NCI-H1436 treated with DMSO at 0.1 percent for 48 hours (cell line): ENCODE data around the gene WDTC1.
A peak's percentile ranks its signal among the peaks of the same experiment; 100 is the strongest.

Experiments
- DNase-seq: peaks from one replicate; lab custom pipeline; 2025; lab: John Stamatoyannopoulos, UW

Gene WDTC1

DNA sequence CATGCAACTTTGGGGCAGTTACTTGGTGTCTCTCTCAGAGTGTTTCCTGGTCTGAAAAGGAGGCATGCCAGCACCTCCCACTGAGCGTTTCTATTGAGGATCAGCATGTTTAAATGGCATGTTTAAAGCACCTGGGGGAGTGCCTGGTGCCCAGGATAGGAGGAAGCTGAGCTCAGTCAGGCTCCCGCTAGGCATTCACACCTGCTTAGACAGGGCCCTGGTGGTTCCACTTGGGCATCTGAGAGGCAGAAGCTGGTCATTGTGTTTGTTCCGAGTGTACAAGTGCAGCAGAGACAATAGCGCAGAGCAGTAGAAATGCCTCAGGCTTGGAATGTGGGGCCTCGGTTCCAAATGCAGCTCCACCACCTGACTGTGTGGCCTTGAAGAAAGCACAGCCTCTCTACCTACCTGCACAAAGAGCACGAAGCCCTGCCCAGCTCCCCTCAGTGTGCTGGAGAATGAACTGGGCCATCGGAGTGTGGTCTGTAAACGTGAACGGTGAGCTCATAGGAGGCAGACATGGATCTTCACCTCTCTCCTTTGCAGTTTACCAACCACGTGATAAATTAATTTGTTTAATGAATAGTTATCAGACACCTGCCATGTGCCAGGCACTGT is 67.3 kb downstream of the WDTC1 start:
- no peak for DNase-seq

- no peak for DNase-seq
Measured at GRCh38 chr1:27302612-27303011, 68.2 kb downstream of the WDTC1 start.

GRCh38 chr1:27303509-27303908 is 69.1 kb downstream of the WDTC1 start:
- no peak for DNase-seq

- no peak for DNase-seq
Measured at GRCh38 chr1:27306071-27306470, 71.6 kb downstream of the WDTC1 start.

- no peak for DNase-seq
Measured at GRCh38 chr1:27306892-27307761, 72.7 kb downstream of the WDTC1 start.

DNA sequence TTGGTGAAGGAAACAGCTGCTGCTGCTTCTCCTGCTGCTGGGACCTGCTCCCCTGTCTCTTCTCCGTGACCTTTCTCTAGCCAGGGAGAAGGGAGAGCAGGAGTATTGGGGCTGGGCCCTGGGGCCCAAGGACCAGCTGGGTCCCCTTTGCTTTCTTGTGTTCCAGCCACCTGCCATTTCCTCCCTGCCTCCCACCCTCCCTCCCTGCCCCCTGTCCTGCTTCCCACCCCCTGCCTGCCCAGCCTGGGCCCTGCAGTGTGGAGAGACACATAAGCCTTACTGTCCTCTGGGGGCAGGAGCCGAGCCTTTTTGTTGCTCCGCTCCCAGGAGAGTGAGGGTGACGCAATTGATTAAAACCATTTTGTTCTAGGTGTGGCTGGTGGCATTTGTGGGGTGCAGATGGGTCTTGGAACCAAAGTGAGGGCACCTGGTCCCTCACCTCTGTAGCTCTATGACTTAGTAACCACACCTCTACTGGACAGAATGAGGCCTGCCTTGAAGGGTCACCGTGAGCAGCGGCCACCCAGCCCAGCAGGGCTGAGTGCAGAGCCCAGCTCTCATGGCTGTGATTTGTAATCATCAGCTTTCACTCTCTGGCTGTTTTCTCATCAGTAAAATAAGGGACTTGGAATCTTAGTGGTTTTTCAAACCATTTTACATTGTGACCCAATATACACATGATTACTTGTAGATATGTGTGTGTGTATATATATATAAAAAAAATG is 73.6 kb downstream of the WDTC1 start:
- DNase-seq, result no peak

- no peak for DNase-seq
Measured at GRCh38 chr1:27314169-27314568, 79.7 kb downstream of the WDTC1 start.

DNA sequence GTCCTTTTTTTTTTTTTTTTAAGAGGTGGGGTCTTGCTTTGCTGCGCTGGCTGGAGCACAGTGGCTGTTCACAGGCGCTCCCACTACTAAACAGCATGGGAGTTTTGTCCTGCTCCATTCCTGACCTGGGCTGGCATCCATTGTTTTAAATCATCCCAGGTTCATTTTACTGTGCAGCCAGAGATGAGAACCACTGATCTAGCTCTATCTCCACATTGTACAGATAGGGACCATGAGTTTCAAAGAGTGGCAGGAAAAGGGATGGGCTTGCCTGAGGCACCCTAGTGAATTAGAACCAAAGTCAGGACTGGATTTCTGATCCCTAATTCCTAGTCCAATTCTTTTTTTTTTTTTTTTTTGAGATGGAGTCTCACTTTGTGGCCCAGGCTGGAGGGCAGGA is 80.3 kb downstream of the WDTC1 start:
- no peak for DNase-seq

GRCh38 chr1:27316860-27317259 is 82.4 kb downstream of the WDTC1 start:
- DNase-seq, result no peak

DNA sequence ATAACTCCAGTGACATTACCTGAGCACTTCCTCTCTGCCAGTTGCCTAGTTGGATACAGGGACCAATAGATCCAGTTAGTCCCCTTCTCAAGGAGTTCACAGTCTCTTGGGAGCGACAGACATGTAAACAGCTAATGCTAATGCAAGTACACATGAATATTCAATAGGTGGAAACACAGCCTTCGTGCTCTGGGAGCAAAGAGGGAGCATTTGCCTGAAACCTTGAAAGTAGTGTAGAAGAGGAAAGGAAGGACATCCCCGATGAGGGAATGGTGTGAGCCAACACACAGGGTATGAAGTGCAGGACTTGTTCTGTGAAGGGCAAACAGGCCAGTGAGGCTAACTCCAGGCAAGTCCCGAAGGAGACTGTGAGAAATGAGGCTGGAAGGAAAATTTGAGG is 83.7 kb downstream of the WDTC1 start:
- no peak for DNase-seq

DNA sequence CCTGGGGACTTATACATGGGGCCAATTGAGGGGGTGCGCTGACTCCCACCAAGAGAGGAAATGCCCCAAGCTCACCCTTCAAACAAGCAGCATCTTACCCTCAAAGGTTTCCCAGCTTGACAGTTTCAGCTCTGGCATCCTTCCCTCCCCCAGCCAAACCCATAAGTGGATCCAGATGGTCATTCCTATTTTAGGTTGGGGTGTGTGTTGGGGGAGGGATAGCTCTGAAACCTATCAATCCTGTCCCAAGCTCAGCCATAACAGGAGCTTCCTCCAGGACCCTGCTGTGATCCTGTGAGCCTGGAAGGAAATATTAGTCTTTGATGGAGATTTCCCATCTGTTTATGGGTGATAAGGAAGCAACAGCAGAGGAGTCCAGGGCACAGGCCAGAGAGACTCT is 84.2 kb downstream of the WDTC1 start:
- no peak for DNase-seq

DNA sequence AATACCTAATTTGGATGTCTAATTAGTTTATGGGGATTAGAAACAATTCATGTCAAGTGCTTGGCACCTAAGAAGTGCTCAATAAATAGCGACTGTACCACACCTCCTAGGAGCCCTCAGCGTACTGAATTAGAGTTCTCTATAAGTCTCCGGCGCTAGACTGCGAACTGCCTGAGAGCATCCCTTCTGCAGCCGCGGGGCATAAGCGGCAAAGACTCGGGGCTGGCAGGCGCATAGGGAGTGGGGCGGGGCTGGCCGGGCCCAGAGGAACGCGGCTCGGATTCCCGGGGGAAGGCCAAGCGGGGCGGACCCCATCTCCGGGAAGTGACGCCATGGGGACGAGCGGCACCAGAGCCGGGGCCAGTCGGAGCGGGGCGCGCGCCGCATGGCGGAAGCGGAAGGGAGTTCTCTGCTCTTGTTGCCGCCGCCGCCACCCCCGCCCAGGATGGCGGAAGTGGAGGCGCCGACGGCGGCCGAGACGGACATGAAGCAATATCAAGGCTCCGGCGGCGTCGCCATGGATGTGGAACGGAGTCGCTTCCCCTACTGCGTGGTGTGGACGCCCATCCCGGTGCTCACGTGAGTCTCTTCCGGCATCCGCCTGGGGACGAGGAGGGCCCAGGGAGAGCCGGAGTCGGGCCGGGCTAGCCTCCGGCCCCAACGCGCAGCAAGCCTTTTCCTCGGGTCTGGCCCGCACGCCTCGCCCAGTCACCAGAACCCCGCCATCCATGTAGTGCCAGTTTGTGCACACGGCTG is 87.6 kb downstream of the WDTC1 start, which contains the start of gene TMEM222:
TSS of gene TMEM222 (plus strand) at position 351 of the 756 bp plus-strand sequence. CDS start at position 386, 35 bp downstream.
- DNase-seq, result peak; percentile 69

DNA sequence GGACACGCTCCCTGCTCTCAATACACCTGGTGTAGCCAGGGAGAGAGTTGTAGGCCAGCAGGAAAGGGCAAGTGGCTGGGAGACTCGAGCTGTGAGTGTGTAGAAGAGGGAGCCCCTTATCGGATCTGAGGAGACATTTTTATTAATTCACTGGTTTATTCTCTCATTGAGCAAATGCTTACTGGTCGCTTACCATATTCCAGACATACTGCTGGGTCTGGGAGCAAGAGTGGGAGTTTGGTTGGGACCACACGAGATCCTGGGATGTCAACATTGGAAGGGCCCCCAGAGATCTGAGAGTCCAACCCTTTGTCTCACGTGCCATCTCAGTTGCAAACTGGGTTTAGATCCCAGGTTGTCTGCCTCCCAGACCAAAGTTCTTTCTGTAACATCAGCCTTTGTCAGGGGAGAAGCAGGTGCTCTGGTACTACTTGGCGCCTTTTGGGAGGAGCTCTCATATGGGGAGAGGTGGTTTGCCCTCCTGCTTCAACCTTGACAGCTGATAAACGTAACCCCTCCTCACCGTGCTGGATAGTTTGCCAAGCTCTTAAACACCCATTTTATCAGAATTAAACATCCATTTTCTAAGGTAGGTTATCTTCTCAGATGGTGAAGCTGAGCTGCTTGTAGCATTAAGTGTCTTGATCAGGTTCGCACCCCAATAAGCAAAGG is 88.3 kb downstream of the WDTC1 start:
- DNase-seq, result no peak

- DNase-seq, result no peak
Measured at GRCh38 chr1:27325286-27325685, 90.9 kb downstream of the WDTC1 start.

DNA sequence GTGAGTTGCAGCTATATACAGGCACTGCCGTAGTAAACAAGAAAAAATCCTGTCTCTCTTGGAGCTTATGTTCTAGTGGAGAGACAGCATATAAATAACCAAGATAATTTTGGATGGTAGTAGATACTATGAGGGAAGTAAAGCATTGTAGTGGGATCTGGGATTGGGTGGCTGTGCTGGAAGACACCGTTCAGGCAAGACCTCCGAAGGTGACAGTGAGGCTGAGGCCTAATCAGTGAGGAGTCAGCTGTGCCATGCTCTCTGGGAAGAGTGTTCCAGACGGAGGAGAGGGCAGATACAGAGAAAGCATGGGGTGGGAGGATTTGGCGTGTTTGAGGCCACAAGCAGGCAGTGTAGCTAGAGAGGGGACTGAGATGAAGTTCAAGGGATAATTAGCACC is 93.5 kb downstream of the WDTC1 start:
- no peak for DNase-seq

DNA sequence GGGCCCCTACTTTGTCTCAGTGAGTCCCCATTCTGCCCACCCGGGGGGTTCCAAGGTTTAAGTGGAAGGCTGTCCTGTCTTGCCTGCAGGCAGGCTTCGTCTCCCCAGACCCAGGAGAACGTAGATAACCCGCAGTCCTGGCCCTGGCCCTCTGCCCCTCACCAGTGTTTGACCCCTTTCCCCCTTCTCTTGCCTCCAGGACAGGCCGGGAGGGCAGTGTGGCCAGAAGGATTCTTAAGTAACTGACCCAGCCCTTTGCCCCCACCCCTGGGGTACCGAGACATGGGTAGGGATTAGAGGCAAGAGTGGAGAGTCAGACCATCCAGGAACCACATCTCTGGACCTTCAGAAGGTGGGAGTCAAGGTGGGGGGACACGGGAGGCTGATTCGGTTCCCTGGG is 96.4 kb downstream of the WDTC1 start:
- no peak for DNase-seq

GRCh38 chr1:27331426-27331825 is 97.0 kb downstream of the WDTC1 start:
- DNase-seq, result no peak

- DNase-seq, result no peak
Measured at GRCh38 chr1:27331922-27332321, 97.5 kb downstream of the WDTC1 start.

DNA sequence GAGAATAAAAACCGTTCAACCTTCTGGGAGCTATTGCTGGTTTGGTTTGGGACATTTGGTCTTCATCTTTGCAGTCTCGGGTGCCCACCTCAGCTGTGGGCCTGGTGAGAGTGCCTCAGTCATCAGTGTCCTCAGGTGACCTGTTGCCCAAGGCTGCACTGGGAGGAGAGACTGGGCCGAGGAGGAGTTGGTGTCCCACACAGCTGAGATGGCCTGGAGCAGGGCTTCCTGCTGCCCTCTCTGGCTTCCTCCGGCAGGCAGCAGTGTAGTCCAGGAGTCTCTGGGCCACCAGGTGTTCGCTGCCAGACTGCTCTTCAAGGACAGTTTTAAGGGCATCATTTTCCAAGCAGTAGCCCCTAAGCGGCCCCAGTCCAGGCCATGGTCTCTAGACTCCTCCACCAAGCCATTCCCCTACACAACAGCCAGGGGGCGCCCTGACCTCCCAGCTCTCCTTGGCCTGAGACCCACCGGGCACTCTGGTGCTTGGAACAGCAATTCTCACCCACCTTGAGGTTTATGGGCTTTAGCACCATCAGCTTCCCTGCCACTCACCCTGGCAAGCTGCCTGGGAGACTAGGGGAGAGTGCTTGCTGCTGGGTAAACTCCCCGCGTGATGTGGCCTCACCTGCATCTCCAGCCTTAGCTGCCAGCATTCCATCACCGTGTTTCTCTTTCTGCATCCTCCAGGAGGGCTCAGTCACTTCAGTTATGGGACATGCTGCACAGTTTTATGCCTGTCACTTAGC is 98.3 kb downstream of the WDTC1 start:
- no peak for DNase-seq

GRCh38 chr1:27333717-27334279 is 99.4 kb downstream of the WDTC1 start:
- DNase-seq, result no peak
